CD14-positive monocyte (primary cell): Measurements from ENCODE around the gene LTBP4. TPM values are rescaled to one million over a fixed set of nuclear protein-coding genes. Genes with fewer than 3 reads are reported as not detected.
A peak's percentile ranks its signal among the peaks of the same experiment; 100 is the strongest.

ENCODE experiments used
- DNase-seq, 3 donors: peaks; one replicate each; pipeline ENCODE4 v3.0.0-alpha.2; 2011 to 2022
- H2AFZ ChIP-seq: 2 replicates; pipeline ENCODE4 v1.6.0; 2012; ENCODE audit warnings: mild to moderate bottlenecking, low read depth, low read length, inconsistent platforms; ENCODE audit not compliant: insufficient read depth, poor library complexity, severe bottlenecking
- H3K27ac ChIP-seq, 2 donors: 1 replicate in 1 of 2; 2 replicates in 1 of 2; pipeline ENCODE4 v1.5.1; 2012 to 2013; ENCODE audit warnings: low read length in 2 of 2, control low read depth in 1 of 2, inconsistent platforms in 1 of 2, low read depth in 1 of 2, mild to moderate bottlenecking in 1 of 2
- H3K27me3 ChIP-seq, 2 donors: one replicate each; pipeline versions ENCODE4 v1.6.0 to v1.6.1; 2011 to 2013; ENCODE audit warnings: low read length in 2 of 2; ENCODE audit not compliant: control insufficient read depth in 2 of 2, insufficient read depth in 2 of 2
- H3K36me3 ChIP-seq, 2 donors: replicated peaks in 1 of 2; 1 replicate in 1 of 2; 2 replicates in 1 of 2; pipeline versions ENCODE4 v1.5.1 to v1.6.1; 2012 to 2013; ENCODE audit warnings: low read length in 2 of 2, control low read depth in 1 of 2, inconsistent platforms in 1 of 2, mild to moderate bottlenecking in 1 of 2; ENCODE audit not compliant: insufficient read depth in 2 of 2, control insufficient read depth in 1 of 2
- H3K4me1 ChIP-seq, 2 donors: 1 replicate in 1 of 2; 2 replicates in 1 of 2; pipeline versions ENCODE4 v1.5.1 to v1.6.1; 2012 to 2013; ENCODE audit warnings: low read length in 2 of 2, control low read depth in 1 of 2, inconsistent platforms in 1 of 2, mild to moderate bottlenecking in 1 of 2, moderate library complexity in 1 of 2; ENCODE audit not compliant: insufficient read depth in 2 of 2, control insufficient read depth in 1 of 2
- H3K4me2 ChIP-seq: replicated peaks from 2 replicates; pipeline ENCODE3; 2012; ENCODE audit warnings: low read length, moderate library complexity, mild to moderate bottlenecking; ENCODE audit not compliant: poor library complexity, severe bottlenecking; ENCODE audit errors: extremely low read depth
- H3K4me3 ChIP-seq, 3 experiments: fragments of 200-600 bp in 1 of 3; sonication (generic) in 1 of 3; replicated peaks in 1 of 3; 1 replicate in 2 of 3; 2 replicates in 1 of 3; pipeline ENCODE4 v1.5.1; 2011 to 2013; ENCODE audit warnings: low read length in 3 of 3, mild to moderate bottlenecking in 3 of 3, control low read depth in 2 of 3, low read depth in 2 of 3, inconsistent platforms in 1 of 3, moderate library complexity in 1 of 3
- H3K79me2 ChIP-seq: 2 replicates; pipeline ENCODE4 v1.6.0; 2012; ENCODE audit warnings: mild to moderate bottlenecking, control low read depth, inconsistent platforms, low read length, moderate library complexity; ENCODE audit not compliant: insufficient read depth
- H3K9ac ChIP-seq: 2 replicates; pipeline ENCODE4 v1.6.0; 2017; ENCODE audit warnings: low read length, mild to moderate bottlenecking; ENCODE audit not compliant: insufficient read depth, poor library complexity, severe bottlenecking
- H3K9me3 ChIP-seq, 2 donors: replicated peaks in 1 of 2; 1 replicate in 1 of 2; 2 replicates in 1 of 2; pipeline versions ENCODE4 v1.5.1 to v1.6.1; 2012 to 2013; ENCODE audit warnings: low read length in 2 of 2, control low read depth in 1 of 2; ENCODE audit not compliant: control insufficient read depth in 1 of 2, insufficient read depth in 1 of 2
- H4K20me1 ChIP-seq: 2 replicates; pipeline ENCODE4 v1.6.0; 2012; ENCODE audit warnings: mild to moderate bottlenecking, low read length, control low read depth, moderate library complexity; ENCODE audit not compliant: insufficient read depth
- H3K27ac Mint-ChIP-seq, 7 donors: one replicate each; pipeline ENCODE4 v1.8.0; 2020; ENCODE audit warnings: mild to moderate bottlenecking in 7 of 7, mixed read lengths in 7 of 7, moderate library complexity in 6 of 7, inconsistent platforms in 2 of 7
- H3K27me3 Mint-ChIP-seq, 3 donors: one replicate each; pipeline ENCODE4 v1.8.0; 2021 to 2022; ENCODE audit warnings: low read depth in 3 of 3, mild to moderate bottlenecking in 3 of 3, mixed read lengths in 3 of 3, moderate library complexity in 3 of 3, inconsistent platforms in 1 of 3
- H3K36me3 Mint-ChIP-seq, 2 donors: one replicate each; pipeline ENCODE4 v1.8.0; 2020; ENCODE audit warnings: mixed read lengths in 2 of 2, inconsistent platforms in 1 of 2, mild to moderate bottlenecking in 1 of 2
- H3K4me1 Mint-ChIP-seq: one replicate; pipeline ENCODE4 v1.8.0; 2020; ENCODE audit warnings: mild to moderate bottlenecking, mixed read lengths
- H3K4me3 Mint-ChIP-seq, 2 donors: one replicate each; pipeline ENCODE4 v1.8.0; 2020; ENCODE audit warnings: mild to moderate bottlenecking in 2 of 2, mixed read lengths in 2 of 2, moderate library complexity in 1 of 2
- H3K9me3 Mint-ChIP-seq, 7 donors: one replicate each; pipeline ENCODE4 v1.8.0; 2020 to 2022; ENCODE audit warnings: mixed read lengths in 7 of 7, mild to moderate bottlenecking in 6 of 7, moderate library complexity in 6 of 7, inconsistent platforms in 2 of 7
- CTCF ChIP-seq: fragments of 200-600 bp; IDR thresholded peaks from one replicate; pipeline ENCODE4 v1.8.0; 2022; ENCODE audit warnings: antibody characterized with exemption, mild to moderate bottlenecking
- WGBS: methylation state at CpG from one replicate; pipeline ENCODE4 v1.1.5; 2013; ENCODE audit warnings: missing lambda C conversion rate; ENCODE audit not compliant: insufficient coverage; 5-methylcytosine and 5-hydroxymethylcytosine counted together
- intact Hi-C, 2 donors: fragments of 100-400 bp; cut with micrococcal nuclease; formaldehyde crosslinking; loops; one replicate each; pipeline versions ENCODE4 v1.15.0 to v1.15.1; 2023
- polyA plus RNA-seq, 3 donors: library from polyadenylated mRNA; depleted of rRNA in 1 of 3; unstranded in 2 of 3; stranded (reverse) in 1 of 3; fragments of 300-500 nt in 2 of 3; fragments of >200 nt in 1 of 3; fragmentation: Illumina TruSeq in 2 of 3; gene quantifications; 1 replicate in 2 of 3; 2 replicates in 1 of 3; pipeline ENCODE4 v1.2.3, GENCODE V29; 2012 to 2021

LTBP4 gene
- polyA plus RNA-seq, 3 donors = 3.8 to 38.7 (median 8.0) TPM

DNA sequence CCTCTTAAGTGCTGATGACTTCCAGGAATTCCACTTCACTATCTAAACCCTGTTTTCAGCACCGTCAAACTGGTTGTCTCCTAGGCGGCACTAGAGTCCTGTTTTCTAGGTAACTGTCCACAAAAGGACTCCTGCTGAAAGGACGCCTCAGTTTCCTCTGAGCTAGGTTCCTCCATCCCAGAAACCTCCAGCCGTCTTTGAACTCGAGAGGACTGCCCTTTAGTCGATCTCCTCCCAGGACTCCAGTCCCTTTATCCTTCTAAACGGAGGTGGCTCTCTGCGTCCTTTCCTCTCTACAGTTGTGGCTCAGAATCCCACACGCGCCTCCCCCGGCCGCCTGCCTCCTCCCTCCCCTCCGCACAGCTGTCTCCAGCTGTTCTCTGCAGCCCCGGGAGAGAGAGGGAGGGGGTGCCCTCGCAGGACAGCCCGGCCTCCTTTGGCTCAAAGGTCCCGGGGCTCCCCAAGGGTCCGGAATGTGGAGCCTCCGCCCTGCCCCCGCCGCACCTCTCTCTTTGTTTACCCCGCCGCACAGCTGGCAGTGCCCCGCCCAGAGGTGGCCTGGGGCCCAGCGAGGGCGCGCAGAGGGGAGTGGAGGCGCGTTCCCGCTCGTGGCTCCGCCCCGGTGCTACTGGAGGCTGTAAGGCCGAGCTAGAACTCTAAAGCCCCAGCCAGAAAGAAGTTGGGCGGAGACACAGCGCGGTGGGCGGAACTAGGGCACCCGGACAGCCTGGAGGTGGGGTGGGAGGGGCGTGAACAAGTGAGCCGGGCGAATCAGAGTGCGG, 2.4 kb downstream of the LTBP4 start:
- Histone ChIP-seq H3K79me2 (no peaks in the 10 kb centered on the region), H3K4me3 (peak overlapping the region in 2 of 3 experiments; percentile 34 to 73), H3K4me2 (peak overlapping the region; percentile 93), H3K36me3 (no peaks in the 10 kb centered on the region), H3K27ac (no peak overlapping the region), H3K9ac (no peak overlapping the region), H3K4me1 (peaks cover 49 to 73% of the 10 kb centered on the region in 2 donors), H3K27me3 (peaks cover 43 to 92% of the 10 kb centered on the region in 2 donors), H2AFZ (peak overlapping the region; percentile 81), H3K9me3 (peaks cover 0 to 21% of the 10 kb centered on the region in 2 donors), H4K20me1 (peaks cover 8% of the 10 kb centered on the region)
- Mint-ChIP-seq H3K27me3 (peaks cover 78 to 98% (median 94%) of the 10 kb centered on the region in 3 donors), H3K4me3 (peak overlapping the region; percentile 73 to 91), H3K9me3 (peaks cover 3 to 34% (median 23%) of the 10 kb centered on the region in 7 donors), H3K4me1 (peaks cover 66% of the 10 kb centered on the region), H3K36me3 (peaks cover 10 to 24% of the 10 kb centered on the region in 2 donors), H3K27ac (peak overlapping the region in 3 of 7 donors; percentile 34 to 54 (median 46))
- TF ChIP-seq CTCF = no peak
- peak; percentile 84 to 92 (median 90) for DNase-seq
- 6% methylated on average over 29 of the region's 43 CpGs for WGBS
- intact Hi-C loops = loop anchor here (5.0 to 10.0 kb wide), 3 partner anchors 36 to 299 kb away; no protein-coding TSS in a partner anchor

GRCh38 chr19:40604171-40604646, 3.0 kb downstream of the LTBP4 start:
- peaks cover 8% of the 10 kb centered on the region for H4K20me1 ChIP-seq
- intact Hi-C loops = loop anchor here (5.0 to 10.0 kb wide), 3 partner anchors 37 to 299 kb away; no protein-coding TSS in a partner anchor
- H3K4me2 ChIP-seq = peak overlapping the region; percentile 93
- H3K27ac ChIP-seq = no peak overlapping the region
- H3K36me3 ChIP-seq = no peaks in the 10 kb centered on the region
- H2AFZ ChIP-seq = peak overlapping the region; percentile 81
- Mint-ChIP-seq H3K27ac (peak overlapping the region in 3 of 7 donors; percentile 34 to 57 (median 46)), H3K36me3 (peaks cover 10 to 22% of the 10 kb centered on the region in 2 donors), H3K4me3 (peak overlapping the region; percentile 73 to 91), H3K4me1 (peaks cover 66% of the 10 kb centered on the region), H3K27me3 (peaks cover 76 to 97% (median 90%) of the 10 kb centered on the region in 3 donors), H3K9me3 (peaks cover 3 to 34% (median 22%) of the 10 kb centered on the region in 7 donors)
- peaks cover 51 to 70% of the 10 kb centered on the region in 2 donors for H3K4me1 ChIP-seq
- H3K27me3 ChIP-seq = peaks cover 38 to 91% of the 10 kb centered on the region in 2 donors
- H3K4me3 ChIP-seq = peak overlapping the region in 1 of 3 experiments; percentile 73
- 7% methylated on average over 18 of the region's 18 CpGs for WGBS
- H3K9me3 ChIP-seq = peaks cover 0 to 16% of the 10 kb centered on the region in 2 donors
- DNase-seq = no peak
- H3K79me2 ChIP-seq = no peaks in the 10 kb centered on the region
- no peak overlapping the region for H3K9ac ChIP-seq
- no peak for TF ChIP-seq CTCF
